Measurements from ENCODE around the gene ALDH3A2. TPM values are rescaled to one million over a fixed set of nuclear protein-coding genes. Genes with fewer than 3 reads are reported as not detected.

Gene ALDH3A2
- total and polyA plus RNA-seq, 2 experiments from 2014 or later = 36.2 to 41.9 TPM

GRCh38 chr17:19646788-19647696 is 1.5 kb upstream of the ALDH3A2 start:
- Histone ChIP-seq H3K27me3 (replicated peaks; ENCODE audit: insufficient read depth) (no peaks in the 10 kb centered on the region), H3K9me3 (ENCODE audit: low read depth) (no peaks in the 10 kb centered on the region), H3K9ac (peak overlapping the region; percentile 87), H3K4me3 (peak overlapping the region; percentile 83), H4K20me1 (ENCODE audit: insufficient read depth) (no peaks in the 10 kb centered on the region), H3F3A (ENCODE audit: insufficient read depth) (peaks cover 37% of the 10 kb centered on the region), H3K36me3 (ENCODE audit: low read depth) (no peaks in the 10 kb centered on the region), H3K27ac (peak overlapping the region; percentile 85), H2AFZ (peak overlapping the region; percentile 90), H3K4me2 (ENCODE audit: unreplicated experiment) (peak overlapping the region; percentile 73), H3K4me1 (ENCODE audit: insufficient read depth) (peaks cover 39% of the 10 kb centered on the region), H3K79me2 (ENCODE audit: insufficient read depth) (peaks cover 22% of the 10 kb centered on the region), H3K9me2 (ENCODE audit: insufficient read depth) (no peaks in the 10 kb centered on the region)
- peak; percentile 55 for DNase-seq
- no peak for TF ChIP-seq EZH2 (IDR thresholded peaks at IDR 0.05; ENCODE audit: insufficient read depth, poor library complexity, severe bottlenecking)
- no peak for TF ChIP-seq EZH2phosphoT487 (IDR thresholded peaks at IDR 0.05; ENCODE audit: insufficient read depth, low read depth)
- in situ Hi-C loops (cut with MboI) = no loop called here
- WGBS, 2 experiments (ENCODE audit: low coverage in 1 of 2, low lambda C conversion rate in 2 of 2, missing lambda C conversion rate in 2 of 2) = 42 to 49% methylated on average over 4 of the region's 4 CpGs

- Histone ChIP-seq H3K9ac (peak overlapping the region; percentile 87), H3K27me3 (replicated peaks; ENCODE audit: insufficient read depth) (no peaks in the 10 kb centered on the region), H2AFZ (peak overlapping the region; percentile 90), H3K79me2 (ENCODE audit: insufficient read depth) (peaks cover 28% of the 10 kb centered on the region), H3K27ac (peak overlapping the region; percentile 85), H3K36me3 (ENCODE audit: low read depth) (no peaks in the 10 kb centered on the region), H3K4me2 (ENCODE audit: unreplicated experiment) (peak overlapping the region; percentile 73), H3K9me2 (ENCODE audit: insufficient read depth) (no peaks in the 10 kb centered on the region), H3K9me3 (ENCODE audit: low read depth) (no peaks in the 10 kb centered on the region), H4K20me1 (ENCODE audit: insufficient read depth) (no peaks in the 10 kb centered on the region), H3K4me1 (ENCODE audit: insufficient read depth) (peaks cover 39% of the 10 kb centered on the region), H3F3A (ENCODE audit: insufficient read depth) (peaks cover 37% of the 10 kb centered on the region), H3K4me3 (peak overlapping the region; percentile 83)
- TF ChIP-seq EZH2 (IDR thresholded peaks at IDR 0.05; ENCODE audit: insufficient read depth, poor library complexity, severe bottlenecking) (no peak), EZH2phosphoT487 (IDR thresholded peaks at IDR 0.05; ENCODE audit: insufficient read depth, low read depth) (no peak)
- 1% methylated on average over 32 to 34 of the region's 37 CpGs for WGBS, 2 experiments (ENCODE audit: low coverage in 1 of 2, low lambda C conversion rate in 2 of 2, missing lambda C conversion rate in 2 of 2)
- in situ Hi-C loops (cut with MboI) = no loop called here
- peak; percentile 89 for DNase-seq
These were observed 665 bp upstream of the ALDH3A2 start for GRCh38 chr17:19647697-19648474.

GRCh38 chr17:19649274-19649541 is 657 bp downstream of the ALDH3A2 start:
- peak overlapping the region; percentile 85 for H3K27ac ChIP-seq
- in situ Hi-C loops (cut with MboI) = no loop called here

GRCh38 chr17:19650826-19651225 is 2.3 kb downstream of the ALDH3A2 start:
- no peak overlapping the region for H2AFZ ChIP-seq
- in situ Hi-C loops (cut with MboI) = loop anchor here (25.0 kb wide), 1 partner anchor 289 kb away; the partner anchor contains the start of gene B9D1
- H3K4me2 ChIP-seq (ENCODE audit: unreplicated experiment) = peak overlapping the region; percentile 62
- H3K79me2 ChIP-seq (ENCODE audit: insufficient read depth) = peaks cover 31% of the 10 kb centered on the region
- peak; percentile 67 for DNase-seq
- peak overlapping the region; percentile 11; the same call in 1 of the 2 replicates for H3K27ac ChIP-seq
- H3K27me3 ChIP-seq (replicated peaks; ENCODE audit: insufficient read depth) = no peaks in the 10 kb centered on the region
- no peak for TF ChIP-seq EZH2phosphoT487 (IDR thresholded peaks at IDR 0.05; ENCODE audit: insufficient read depth, low read depth)
- no peak for TF ChIP-seq EZH2 (IDR thresholded peaks at IDR 0.05; ENCODE audit: insufficient read depth, poor library complexity, severe bottlenecking)
- peaks cover 37% of the 10 kb centered on the region for H3F3A ChIP-seq (ENCODE audit: insufficient read depth)
- H3K9ac ChIP-seq = peak overlapping the region; percentile 11; the same call in 1 of the 2 replicates
- H3K36me3 ChIP-seq (ENCODE audit: low read depth) = 0 out of 2 replicates have a peak, but pooled peaks cover 3% of the 10 kb centered on the region
- H3K4me1 ChIP-seq (ENCODE audit: insufficient read depth) = peaks cover 39% of the 10 kb centered on the region
- H4K20me1 ChIP-seq (ENCODE audit: insufficient read depth) = no peaks in the 10 kb centered on the region
- H3K4me3 ChIP-seq = peak overlapping the region; percentile 83
- 34 to 55% methylated on average over 1 of the region's 1 CpG for WGBS, 2 experiments (ENCODE audit: low coverage in 1 of 2, low lambda C conversion rate in 2 of 2, missing lambda C conversion rate in 2 of 2)
- H3K9me2 ChIP-seq (ENCODE audit: insufficient read depth) = no peaks in the 10 kb centered on the region
- H3K9me3 ChIP-seq (ENCODE audit: low read depth) = no peaks in the 10 kb centered on the region

More at GRCh38 chr17:19649274-19649541, 657 bp downstream of the ALDH3A2 start:
- Histone ChIP-seq H3K27me3 (replicated peaks; ENCODE audit: insufficient read depth) (no peaks in the 10 kb centered on the region), H3F3A (ENCODE audit: insufficient read depth) (peaks cover 37% of the 10 kb centered on the region), H3K9me3 (ENCODE audit: low read depth) (no peaks in the 10 kb centered on the region), H3K9me2 (ENCODE audit: insufficient read depth) (no peaks in the 10 kb centered on the region), H3K36me3 (ENCODE audit: low read depth) (0 out of 2 replicates have a peak, but pooled peaks cover 3% of the 10 kb centered on the region), H2AFZ (peak overlapping the region; percentile 90), H3K4me1 (ENCODE audit: insufficient read depth) (peaks cover 39% of the 10 kb centered on the region), H4K20me1 (ENCODE audit: insufficient read depth) (no peaks in the 10 kb centered on the region), H3K79me2 (ENCODE audit: insufficient read depth) (peaks cover 31% of the 10 kb centered on the region), H3K4me2 (ENCODE audit: unreplicated experiment) (peak overlapping the region; percentile 73), H3K9ac (peak overlapping the region; percentile 87), H3K4me3 (peak overlapping the region; percentile 83)
- no peak for DNase-seq
- WGBS, 2 experiments (ENCODE audit: low coverage in 1 of 2, low lambda C conversion rate in 2 of 2, missing lambda C conversion rate in 2 of 2) = 0 to 2% methylated on average over 2 of the region's 2 CpGs
- no peak for TF ChIP-seq EZH2phosphoT487 (IDR thresholded peaks at IDR 0.05; ENCODE audit: insufficient read depth, low read depth)
- TF ChIP-seq EZH2 (IDR thresholded peaks at IDR 0.05; ENCODE audit: insufficient read depth, poor library complexity, severe bottlenecking) = no peak

Measured in GM23248 (cell line).